Liver (tissue), 9 donors: ENCODE data around the gene ATP2C1. TPM values are rescaled to one million over a fixed set of nuclear protein-coding genes. Genes with fewer than 3 reads are reported as not detected.

Source experiments
- DNase-seq: peaks from one replicate; pipeline ENCODE4 v3.0.0-alpha.2; 2017; ENCODE audit warnings: low spot score
- H3K27ac ChIP-seq, 2 donors: one replicate each; pipeline ENCODE4 v1.7.0; 2013; ENCODE audit warnings: inconsistent platforms in 2 of 2, low read length in 2 of 2, control low read depth in 1 of 2, low read depth in 1 of 2, mild to moderate bottlenecking in 1 of 2
- H3K27me3 ChIP-seq, 4 donors: one replicate each; pipeline versions ENCODE4 v1.6.1 to v1.7.0; 2013; ENCODE audit warnings: low read length in 3 of 4, inconsistent platforms in 1 of 4, mild to moderate bottlenecking in 1 of 4, moderate library complexity in 1 of 4; ENCODE audit not compliant: control insufficient read depth in 4 of 4, insufficient read depth in 4 of 4
- H3K36me3 ChIP-seq, 4 donors: one replicate each; pipeline versions ENCODE4 v1.6.1 to v1.7.0; 2013; ENCODE audit warnings: low read length in 3 of 4, mild to moderate bottlenecking in 3 of 4, low read depth in 1 of 4, moderate library complexity in 1 of 4; ENCODE audit not compliant: control insufficient read depth in 4 of 4, insufficient read depth in 3 of 4
- H3K4me1 ChIP-seq, 4 donors: one replicate each; pipeline versions ENCODE4 v1.6.1 to v1.7.0; 2013; ENCODE audit warnings: low read length in 3 of 4, mild to moderate bottlenecking in 3 of 4, moderate library complexity in 1 of 4; ENCODE audit not compliant: control insufficient read depth in 4 of 4, insufficient read depth in 4 of 4
- H3K4me3 ChIP-seq, 3 donors: one replicate each; pipeline versions ENCODE4 v1.6.1 to v1.7.0; 2013; ENCODE audit warnings: low read length in 3 of 3, control low read depth in 1 of 3, low read depth in 1 of 3, mild to moderate bottlenecking in 1 of 3
- H3K9ac ChIP-seq, 2 donors: one replicate each; pipeline ENCODE4 v1.7.0; 2013; ENCODE audit warnings: low read length in 2 of 2, mild to moderate bottlenecking in 2 of 2, moderate library complexity in 2 of 2, control low read depth in 1 of 2, low read depth in 1 of 2
- H3K9me3 ChIP-seq, 4 donors: one replicate each; pipeline versions ENCODE4 v1.6.1 to v1.7.0; 2013; ENCODE audit warnings: low read length in 3 of 4; ENCODE audit not compliant: control insufficient read depth in 4 of 4
- ATF3 ChIP-seq: IDR thresholded peaks from 2 replicates; pipeline ENCODE4 v1.6.1; 2016; ENCODE audit warnings: antibody characterized with exemption
- CTCF ChIP-seq: fragments of 150-350 bp; IDR thresholded peaks from 2 replicates; pipeline ENCODE4 v1.5.1; 2017; ENCODE audit warnings: improper control_type of control experiment, low read depth, low read length; ENCODE audit not compliant: missing input control
- EGR1 ChIP-seq, 2 donors: IDR thresholded peaks; 2 replicates each; pipeline ENCODE4 v1.6.1; 2016 to 2018; ENCODE audit warnings: antibody characterized with exemption in 2 of 2, low read depth in 2 of 2
- FOXA1 ChIP-seq: IDR thresholded peaks from 2 replicates; pipeline ENCODE4 v1.6.1; 2016; ENCODE audit warnings: antibody characterized with exemption
- FOXA2 ChIP-seq: IDR thresholded peaks from 2 replicates; pipeline ENCODE4 v1.6.1; 2016; ENCODE audit warnings: antibody characterized with exemption
- GABPA ChIP-seq, 2 donors: IDR thresholded peaks in 1 of 2; conservative IDR thresholded peaks in 1 of 2; 2 replicates each; pipeline ENCODE4 v1.6.1; 2016; ENCODE audit warnings: antibody characterized with exemption in 2 of 2, mild to moderate bottlenecking in 1 of 2, moderate library complexity in 1 of 2
- HNF4A ChIP-seq, 2 donors: conservative IDR thresholded peaks; 2 replicates each; pipeline ENCODE4 v1.6.1; 2016; ENCODE audit warnings: antibody characterized with exemption in 2 of 2, mild to moderate bottlenecking in 2 of 2
- HNF4G ChIP-seq: IDR thresholded peaks from 2 replicates; pipeline ENCODE4 v1.6.1; 2016; ENCODE audit warnings: antibody characterized with exemption
- JUND ChIP-seq, 2 donors: IDR thresholded peaks; 2 replicates each; pipeline ENCODE4 v1.6.1; 2016; ENCODE audit warnings: antibody characterized with exemption in 2 of 2
- MAX ChIP-seq: IDR thresholded peaks from 2 replicates; pipeline ENCODE4 v1.6.1; 2016; ENCODE audit warnings: antibody characterized with exemption
- NR2F2 ChIP-seq: IDR thresholded peaks from 2 replicates; pipeline ENCODE4 v1.6.1; 2016; ENCODE audit warnings: antibody characterized with exemption
- RAD21 ChIP-seq, 2 donors: IDR thresholded peaks; 2 replicates each; pipeline ENCODE4 v1.6.1; 2016; ENCODE audit warnings: antibody characterized with exemption in 2 of 2, mild to moderate bottlenecking in 2 of 2
- REST ChIP-seq: IDR thresholded peaks from 2 replicates; pipeline ENCODE4 v1.6.1; 2016; ENCODE audit warnings: antibody characterized with exemption, mild to moderate bottlenecking
- RXRA ChIP-seq, 2 donors: IDR thresholded peaks; 2 replicates each; pipeline ENCODE4 v1.6.1; 2017 to 2018; ENCODE audit warnings: antibody characterized with exemption in 2 of 2, mild to moderate bottlenecking in 1 of 2
- SP1 ChIP-seq: IDR thresholded peaks from 2 replicates; pipeline ENCODE4 v1.6.1; 2018; ENCODE audit warnings: antibody characterized with exemption, mild to moderate bottlenecking
- TAF1 ChIP-seq: conservative IDR thresholded peaks from 2 replicates; pipeline ENCODE4 v1.6.1; 2016; ENCODE audit warnings: antibody characterized with exemption, mild to moderate bottlenecking
- YY1 ChIP-seq: IDR thresholded peaks from 2 replicates; pipeline ENCODE4 v1.6.1; 2016; ENCODE audit warnings: antibody characterized with exemption, mild to moderate bottlenecking
- ZBTB33 ChIP-seq: IDR thresholded peaks from 2 replicates; pipeline ENCODE4 v1.6.1; 2016; ENCODE audit warnings: antibody characterized with exemption
- WGBS: extraction: QIAGEN DNeasy Blood & Tissue Kit; methylation state at CpG from one replicate; pipeline ENCODE4 v1.1.7; 2013; 5-methylcytosine and 5-hydroxymethylcytosine counted together
- polyA plus RNA-seq, 2 donors: library from polyadenylated mRNA; stranded (reverse) in 1 of 2; unstranded in 1 of 2; fragments of 200-250 nt in 1 of 2; fragments of >200 nt in 1 of 2; fragmentation: Nextera tagmentation in 1 of 2; extraction: Ambion mirVana in 1 of 2; gene quantifications; one replicate each; pipeline versions ENCODE4 v1.2.1 to v1.2.3, GENCODE V29; 2013 to 2015
- total RNA-seq, 2 donors: library from RNA; depleted of rRNA; stranded (reverse); fragments of >200 nt; gene quantifications; one replicate each; pipeline ENCODE4 v1.2.3, GENCODE V29; 2014
- donor health status: healthy.
- donor health status: healthy.
- donor health status: healthy.
- donor health status: healthy.
- donor health status: healthy.

The ATP2C1 gene
- total and polyA plus RNA-seq, 4 donors: 10.5 to 45.1 (median 25.2) TPM

- no peaks in the 10 kb centered on the region for H3K27me3 ChIP-seq
- H3K4me3 ChIP-seq: no peak overlapping the region
- no peaks in the 10 kb centered on the region for H3K9me3 ChIP-seq
- DNase-seq: peak; percentile 38
- 40% methylated on average over 8 of the region's 8 CpGs for WGBS
- H3K4me1 ChIP-seq: no peaks in the 10 kb centered on the region
- no peaks in the 10 kb centered on the region for H3K36me3 ChIP-seq
- H3K9ac ChIP-seq: no peak overlapping the region
- H3K27ac ChIP-seq: no peak overlapping the region
- TF ChIP-seq FOXA1: no peak
- no peak for TF ChIP-seq JUND (IDR thresholded peaks at IDR 0.05)
- no peak for TF ChIP-seq RXRA (IDR thresholded peaks at IDR 0.05)
- TF ChIP-seq HNF4G: no peak
- no peak for TF ChIP-seq NR2F2
- TF ChIP-seq GABPA (IDR thresholded peaks at IDR 0.05 in 1 of 2, conservative IDR thresholded peaks at IDR 0.05 in 1 of 2): no peak
- no peak for TF ChIP-seq FOXA2
- no peak for TF ChIP-seq RAD21 (IDR thresholded peaks at IDR 0.05)
- TF ChIP-seq ATF3: no peak
- no peak for TF ChIP-seq HNF4A (conservative IDR thresholded peaks at IDR 0.05)
- TF ChIP-seq ZBTB33: no peak
- TF ChIP-seq YY1: no peak
- TF ChIP-seq TAF1: no peak
- no peak for TF ChIP-seq REST
- no peak for TF ChIP-seq SP1
- TF ChIP-seq CTCF: no peak
- no peak for TF ChIP-seq MAX
- no peak for TF ChIP-seq EGR1 (IDR thresholded peaks at IDR 0.05; ENCODE audit: low read depth in 2 of 2)
Measured at GRCh38 chr3:130850044-130850797, 43.7 kb upstream of the ATP2C1 start.
